K562 (cell line): ENCODE measurements around the gene RALGPS1. TPM values are rescaled to one million over a fixed set of nuclear protein-coding genes. Genes with fewer than 3 reads are reported as not detected.
A peak's percentile ranks its signal among the peaks of the same experiment; 100 is the strongest.
"Not testable (repeated sequence)": the region's sequence is repeated elsewhere in the genome, so short reads cannot be mapped to it uniquely, and the experiment has no call there.

Experiments
- ATAC-seq: fragments of 200-7000 bp; cut with Tn5 transposase; 3 replicates; pipeline ENCODE4 v1.9.1; 2020; ENCODE audit warnings: moderate library complexity
- BruUV-seq: library from RNA; stranded (reverse); fragments of 400-500 nt; replicated peaks from 2 replicates; lab custom pipeline; 2021; lab: Mats Ljungman, UMichigan
- CTCF ChIA-PET: fragments of 300-600 bp; formaldehyde crosslinking; extraction: SDS; loops from one replicate; lab custom pipeline; 2021; ENCODE audit warnings: low intra/inter-chr PET ratio; lab: Yijun Ruan, JAX
- POLR2A ChIA-PET: fragments of 300-600, 350-650 bp; sonication (Branson Sonifier 250); formaldehyde crosslinking; extraction: SDS; loops from one replicate; lab custom pipeline; 2021; ENCODE audit warnings: antibody characterized with exemption, inconsistent platforms; lab: Yijun Ruan, JAX
- DNase-seq, 4 experiments: peaks; one replicate each; pipeline versions ENCODE4 v3.0.0 to v3.0.0-alpha.2; 2011 to 2018; ENCODE audit warnings: low spot score in 3 of 4, mixed read lengths in 3 of 4; ENCODE audit errors: extremely low read depth in 1 of 4
- FAIRE-seq: peaks from 2 replicates; lab custom pipeline; 2011; peaks lifted over from hg19 to GRCh38; lab: Jason Lieb, UNC
- H2AFZ ChIP-seq: 2 replicates; pipeline ENCODE4 v1.6.0; 2011; ENCODE audit warnings: low read depth, low read length, control low read depth, inconsistent platforms
- H3K27ac ChIP-seq: fragments of 200-600 bp; 3 replicates; pipeline ENCODE4 v1.8.0; 2011; ENCODE audit warnings: low read depth, mild to moderate bottlenecking, control low read depth, inconsistent platforms, low read length, moderate library complexity, mixed read lengths; ENCODE audit errors: extremely low read depth
- H3K27me3 ChIP-seq, 2 experiments: fragments of 300-600 bp in 1 of 2; 2 replicates in 1 of 2; 3 replicates in 1 of 2; pipeline versions ENCODE4 v1.6.0 to v1.8.0; 2011; ENCODE audit warnings: inconsistent platforms in 2 of 2, low read length in 2 of 2, mild to moderate bottlenecking in 1 of 2, mixed read lengths in 1 of 2, moderate library complexity in 1 of 2; ENCODE audit not compliant: control insufficient read depth in 2 of 2, insufficient read depth in 2 of 2
- H3K36me3 ChIP-seq: fragments of 300-600 bp; 3 replicates; pipeline ENCODE4 v1.8.0; 2011; ENCODE audit warnings: mild to moderate bottlenecking, low read length, inconsistent platforms; ENCODE audit not compliant: control insufficient read depth, insufficient read depth
- H3K4me1 ChIP-seq, 2 experiments: fragments of 200-600 bp in 1 of 2; replicated peaks in 1 of 2; 2 replicates in 1 of 2; 3 replicates in 1 of 2; pipeline versions ENCODE4 v1.5.1 to v1.8.0; 2011; ENCODE audit warnings: inconsistent platforms in 2 of 2, low read length in 2 of 2, mild to moderate bottlenecking in 1 of 2, mixed read lengths in 1 of 2, moderate library complexity in 1 of 2; ENCODE audit not compliant: control insufficient read depth in 2 of 2, insufficient read depth in 2 of 2
- H3K4me2 ChIP-seq: 2 replicates; pipeline ENCODE4 v1.6.1; 2011; ENCODE audit warnings: low read length, control low read depth, inconsistent platforms, mixed read lengths; ENCODE audit not compliant: insufficient read depth
- H3K4me3 ChIP-seq: fragments of 200-600 bp; sonication (generic), shearing (Covaris generic); 2 replicates; pipeline ENCODE4 v1.5.1; 2016; ENCODE audit warnings: control low read depth, inconsistent platforms
- H3K79me2 ChIP-seq: fragments of 200-600 bp; 3 replicates; pipeline ENCODE4 v1.8.0; 2011; ENCODE audit warnings: low read length, inconsistent platforms; ENCODE audit not compliant: control insufficient read depth, insufficient read depth
- H3K9ac ChIP-seq, 2 experiments: 2 replicates each; pipeline versions ENCODE4 v1.6.0 to v1.6.1; 2011; ENCODE audit warnings: low read depth in 2 of 2, low read length in 2 of 2, control low read depth in 1 of 2, inconsistent platforms in 1 of 2, mild to moderate bottlenecking in 1 of 2, mixed read lengths in 1 of 2; ENCODE audit not compliant: insufficient read depth in 1 of 2
- H3K9me1 ChIP-seq: one replicate; pipeline ENCODE4 v1.6.0; 2011; ENCODE audit warnings: inconsistent platforms, mild to moderate bottlenecking, low read length, moderate library complexity; ENCODE audit not compliant: control insufficient read depth, insufficient read depth
- H3K9me3 ChIP-seq: replicated peaks from 2 replicates; pipeline ENCODE4 v1.5.1; 2011; ENCODE audit warnings: low read depth, low read length, inconsistent platforms; ENCODE audit not compliant: control insufficient read depth, insufficient read depth
- H4K20me1 ChIP-seq: replicated peaks from 2 replicates; pipeline ENCODE4 v1.6.1; 2011; ENCODE audit warnings: low read length, inconsistent platforms, mixed read lengths; ENCODE audit not compliant: control insufficient read depth, insufficient read depth
- ZNF318 ChIP-seq, 2 experiments: fragments of 450-650 bp; IDR thresholded peaks; 2 replicates each; pipeline ENCODE4 v1.6.1; 2016; ENCODE audit warnings: mild to moderate bottlenecking in 2 of 2, borderline replicate concordance in 1 of 2, low read depth in 1 of 2, moderate library complexity in 1 of 2
- WGBS: fragments of 100-300 bp; shearing (Covaris generic); methylation state at CpG from one replicate; pipeline ENCODE4 v1.1.6; 2016; ENCODE audit warnings: low coverage, mixed read lengths; ENCODE audit not compliant: insufficient coverage; ENCODE audit errors: missing lambda C conversion rate; 5-methylcytosine and 5-hydroxymethylcytosine counted together
- in situ Hi-C: fragments of 300-500 bp; cut with MboI; formaldehyde crosslinking; loops from 4 replicates; pipeline ENCODE4 v1.15.0; 2018; ENCODE audit warnings: inconsistent platforms, mixed read lengths
- intact Hi-C: fragments of 100-400 bp; cut with micrococcal nuclease; formaldehyde crosslinking; loops from 2 replicates; pipeline ENCODE4 v1.14.2; 2022
- polyA plus RNA-seq, 8 experiments: library from polyadenylated mRNA; depleted of rRNA in 4 of 8; stranded (reverse) in 5 of 8; unstranded in 3 of 8; fragments of >200 nt; fragmentation: Nextera tagmentation in 2 of 8; fragmentation: Illumina TruSeq in 1 of 8; extraction: Ambion mirVana in 2 of 8; extraction: Trizol in 1 of 8; gene quantifications; 2 replicates each; pipeline versions ENCODE4 v1.2.1 to v1.2.3, GENCODE V29; 2011 to 2014; ENCODE audit warnings: inconsistent platforms in 1 of 8, missing spikeins in 1 of 8
- total RNA-seq, 7 experiments: library from RNA; depleted of rRNA in 6 of 7; stranded (reverse); fragments of >200 nt in 6 of 7; fragmentation: Illumina TruSeq in 2 of 7; extraction: Trizol in 2 of 7; gene quantifications; 2 replicates each; pipeline versions ENCODE4 v1.2.1 to v1.2.3, GENCODE V29; 2011 to 2021; ENCODE audit warnings: low replicate concordance in 1 of 7

RALGPS1 gene
- total and polyA plus RNA-seq, 9 of the 15 experiments (the other 6 are each of a cell fraction or from before 2014, with no cell fraction given), result 0.04 to 2.6 (median 1.5) TPM

- FAIRE-seq (peak; percentile 54), DNase-seq (no peak), ATAC-seq (no peak)
- no peak overlapping the region for H3K4me2 ChIP-seq
- ChIA-PET CTCF (no interaction called here), POLR2A (interaction anchor here (1.5 kb wide), 1 partner anchor 17 kb away, joined by 3 read pairs; no protein-coding TSS in a partner anchor)
- H3K9me3 ChIP-seq, result no peaks in the 10 kb centered on the region
- intact Hi-C loops (no loop called here), in situ Hi-C loops (no loop called here)
- no peak overlapping the region for H3K9ac ChIP-seq
- no peaks in the 10 kb centered on the region for H3K79me2 ChIP-seq
- no peak for TF ChIP-seq ZNF318 (IDR thresholded peaks at IDR 0.05; ENCODE audit: borderline replicate concordance in 1 of 2, low read depth in 1 of 2)
- H3K27ac ChIP-seq, result no peak overlapping the region
- 35% methylated on average over 2 of the region's 2 CpGs for WGBS
- no peaks in the 10 kb centered on the region for H3K36me3 ChIP-seq
- H2AFZ ChIP-seq, result no peak overlapping the region
- peaks cover 13 to 26% of the 10 kb centered on the region in 2 experiments; a peak in 3 of 5 replicates for H3K4me1 ChIP-seq
- H3K4me3 ChIP-seq, result no peak overlapping the region
- peaks cover 0 to 4% of the 10 kb centered on the region in 2 experiments; a peak in 1 of 5 replicates for H3K27me3 ChIP-seq
- H4K20me1 ChIP-seq, result 0 out of 2 replicates have a peak, but pooled peaks cover 3% of the 10 kb centered on the region
- H3K9me1 ChIP-seq, result no peaks in the 10 kb centered on the region
- BruUV-seq, result no TSS peak
These were observed 256.1 kb downstream of the RALGPS1 start for GRCh38 chr9:127170652-127171051.

- H3K9me1 ChIP-seq, ATAC-seq, H3K79me2 ChIP-seq, H3K9ac ChIP-seq, H3K4me3 ChIP-seq, H3K4me2 ChIP-seq, BruUV-seq, DNase-seq, H3K27ac ChIP-seq, H3K27me3 ChIP-seq, CTCF ChIA-PET, H2AFZ ChIP-seq, H3K36me3 ChIP-seq, H4K20me1 ChIP-seq, in situ Hi-C loops, FAIRE-seq, intact Hi-C loops, H3K9me3 ChIP-seq: not testable (repeated sequence)
- POLR2A ChIA-PET, result interaction anchor here (0.6 kb wide), 1 partner anchor 10 kb away, joined by 3 read pairs; no protein-coding TSS in a partner anchor
- H3K4me1 ChIP-seq, result peaks cover 13 to 24% of the 10 kb centered on the region in 2 experiments; a peak in 3 of 5 replicates
- WGBS, result 69% methylated on average over 9 of the region's 9 CpGs
These were observed 256.8 kb downstream of the RALGPS1 start for GRCh38 chr9:127171348-127171747.
